GM19351 (cell line): ENCODE data around the gene BCL2L2.

Experiments used
- ATAC-seq: cut with Tn5 transposase; IDR thresholded peaks from one replicate; pipeline ENCODE4 v1.9.1; 2021; ENCODE audit warnings: mild to moderate bottlenecking, moderate library complexity; ENCODE audit not compliant: unreplicated experiment

Gene BCL2L2

DNA sequence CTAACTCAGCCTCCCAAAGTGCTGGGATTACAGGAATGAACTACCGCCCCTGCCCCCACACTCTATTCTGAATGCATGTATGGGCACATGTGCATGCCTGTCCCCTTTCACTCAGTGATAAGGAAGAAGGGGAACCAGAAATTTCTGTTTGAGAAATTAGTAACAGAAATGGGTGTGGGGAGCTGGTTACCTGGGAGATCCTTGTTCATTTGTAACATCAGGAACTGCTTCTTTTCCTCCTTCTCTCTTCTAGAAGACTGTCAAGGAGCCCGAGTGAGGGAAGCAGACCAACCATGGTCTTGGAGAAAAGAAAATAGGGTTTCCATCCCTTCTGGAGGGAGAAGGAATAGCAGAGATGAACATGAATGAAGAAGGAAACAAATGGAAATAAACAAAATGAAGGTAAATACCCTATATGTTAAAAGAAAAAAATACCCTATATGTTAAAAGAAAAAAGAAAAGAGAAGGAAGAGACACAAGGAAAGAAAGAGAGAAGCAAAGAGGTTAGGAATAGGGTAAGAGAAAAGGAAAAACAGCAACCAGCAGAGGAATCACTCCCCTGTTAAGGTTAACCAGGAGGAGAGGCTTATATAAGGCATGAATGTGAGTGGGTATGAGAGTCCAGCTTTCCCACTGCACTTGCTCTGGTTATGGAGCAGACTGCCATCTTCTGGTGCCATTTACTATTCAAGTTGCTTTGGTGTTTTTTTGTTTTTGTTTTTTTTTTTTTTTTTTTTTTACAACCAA lies 7.2 kb upstream of the BCL2L2 start:
- ATAC-seq = no peak

DNA sequence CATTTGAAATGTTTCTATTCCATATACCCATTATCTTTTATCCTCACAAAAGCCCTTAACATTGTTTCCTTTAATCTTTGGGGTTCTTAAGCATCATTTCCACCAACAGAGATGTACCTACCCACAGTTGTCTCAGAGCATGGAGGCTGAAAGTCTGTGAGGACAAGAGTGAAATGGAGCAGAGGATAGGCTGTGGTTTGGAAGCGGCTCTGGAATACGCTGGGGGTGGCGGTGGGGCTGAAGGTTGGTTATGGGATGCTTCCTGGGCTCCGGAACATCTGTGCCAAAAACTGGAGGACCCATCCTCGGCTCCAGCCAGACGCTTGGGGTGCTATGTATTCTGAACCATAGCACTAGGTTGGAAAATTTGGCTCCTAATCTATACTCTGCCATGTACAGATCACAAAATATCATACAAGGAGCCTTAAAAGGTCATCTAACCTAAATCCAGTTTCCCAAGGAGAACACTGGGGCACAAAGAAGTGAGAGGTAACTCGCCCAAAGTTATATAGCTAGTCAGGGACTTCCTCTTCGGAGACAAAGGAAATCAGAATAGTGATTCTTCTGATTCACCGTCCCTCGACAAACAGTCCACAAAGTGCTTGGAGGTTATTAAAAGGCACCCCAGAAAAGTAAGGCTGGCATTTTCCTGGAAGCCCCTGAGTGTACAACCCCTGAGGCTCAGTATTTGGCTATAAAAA lies 6.5 kb upstream of the BCL2L2 start:
- no peak for ATAC-seq

DNA sequence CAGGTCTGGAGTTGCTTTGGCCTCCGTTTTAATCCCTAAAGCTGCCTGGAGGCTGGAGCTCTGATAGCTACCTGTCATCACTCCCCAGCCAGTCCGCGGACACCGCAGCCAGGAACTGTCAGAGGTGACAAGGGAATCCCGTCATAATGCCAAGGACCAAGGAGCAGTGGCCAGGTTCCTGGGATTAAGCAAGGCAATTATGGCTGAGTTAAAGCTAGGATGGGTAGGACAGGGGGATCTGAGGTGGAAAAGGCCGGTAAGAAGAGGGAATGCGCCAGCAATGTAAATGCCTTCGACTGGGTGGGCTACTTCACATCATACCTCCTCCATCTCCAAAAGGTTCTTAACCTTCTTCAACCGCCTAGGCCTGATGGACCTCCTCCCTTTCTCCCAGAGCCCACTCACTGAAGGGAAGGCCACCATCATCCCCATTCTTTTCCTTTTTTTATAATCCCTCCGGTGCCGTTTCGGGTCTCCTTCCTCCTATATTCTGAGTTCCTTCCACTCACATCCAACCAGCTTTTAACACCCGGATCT lies 5.9 kb upstream of the BCL2L2 start:
- ATAC-seq = no peak

DNA sequence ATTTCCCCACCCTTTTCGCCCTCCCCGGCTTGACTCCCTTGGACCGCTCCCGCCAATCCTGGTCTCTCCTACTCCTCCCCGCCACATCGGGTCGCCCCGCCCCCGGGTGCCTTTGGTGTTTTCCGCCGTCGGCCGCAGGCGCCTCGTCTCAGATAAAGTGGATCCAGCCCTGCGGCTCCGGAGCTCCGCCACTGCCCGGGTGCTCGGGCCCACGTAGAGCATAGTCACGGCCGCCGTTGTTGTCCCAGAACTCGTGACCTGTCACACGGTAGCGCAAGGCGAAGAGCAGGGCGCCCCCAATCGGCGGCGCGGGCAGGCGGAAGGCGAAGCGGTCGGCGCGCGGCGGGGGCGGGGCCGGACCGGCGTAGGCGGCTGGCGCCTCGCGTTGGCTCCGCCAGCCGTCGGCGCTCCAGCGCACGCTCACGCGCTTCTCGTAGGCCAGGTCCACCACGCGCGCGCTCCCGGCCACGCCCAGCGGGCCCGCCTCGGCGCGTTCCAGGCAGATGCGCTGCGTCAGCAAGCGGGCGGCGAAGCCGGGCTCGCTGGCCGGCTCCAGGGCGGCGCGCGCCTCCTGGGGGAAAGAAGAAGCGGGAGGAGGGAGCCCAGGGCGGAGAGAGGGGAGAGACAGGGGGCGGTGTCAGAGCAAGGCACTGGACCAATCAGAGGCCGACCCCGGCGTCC lies 5.2 kb upstream of the BCL2L2 start:
- ATAC-seq = peak; percentile 74

DNA sequence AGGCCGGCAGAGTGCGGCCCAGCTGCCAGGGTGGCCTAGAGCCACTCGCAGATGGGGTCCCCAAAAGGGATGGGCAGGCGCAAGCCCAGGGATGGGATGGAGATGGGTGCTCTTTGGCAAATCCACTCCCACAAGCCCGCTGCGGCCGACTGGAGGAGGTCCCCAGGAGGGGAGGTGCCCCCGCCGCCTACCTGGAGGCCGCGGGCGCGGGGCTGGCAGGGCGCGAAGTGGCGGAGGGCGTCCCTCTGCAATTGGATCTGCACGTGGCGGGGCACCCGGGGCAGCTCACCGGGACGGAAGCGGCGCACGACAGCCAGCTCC lies 4.7 kb upstream of the BCL2L2 start:
- ATAC-seq = peak; percentile 9

DNA sequence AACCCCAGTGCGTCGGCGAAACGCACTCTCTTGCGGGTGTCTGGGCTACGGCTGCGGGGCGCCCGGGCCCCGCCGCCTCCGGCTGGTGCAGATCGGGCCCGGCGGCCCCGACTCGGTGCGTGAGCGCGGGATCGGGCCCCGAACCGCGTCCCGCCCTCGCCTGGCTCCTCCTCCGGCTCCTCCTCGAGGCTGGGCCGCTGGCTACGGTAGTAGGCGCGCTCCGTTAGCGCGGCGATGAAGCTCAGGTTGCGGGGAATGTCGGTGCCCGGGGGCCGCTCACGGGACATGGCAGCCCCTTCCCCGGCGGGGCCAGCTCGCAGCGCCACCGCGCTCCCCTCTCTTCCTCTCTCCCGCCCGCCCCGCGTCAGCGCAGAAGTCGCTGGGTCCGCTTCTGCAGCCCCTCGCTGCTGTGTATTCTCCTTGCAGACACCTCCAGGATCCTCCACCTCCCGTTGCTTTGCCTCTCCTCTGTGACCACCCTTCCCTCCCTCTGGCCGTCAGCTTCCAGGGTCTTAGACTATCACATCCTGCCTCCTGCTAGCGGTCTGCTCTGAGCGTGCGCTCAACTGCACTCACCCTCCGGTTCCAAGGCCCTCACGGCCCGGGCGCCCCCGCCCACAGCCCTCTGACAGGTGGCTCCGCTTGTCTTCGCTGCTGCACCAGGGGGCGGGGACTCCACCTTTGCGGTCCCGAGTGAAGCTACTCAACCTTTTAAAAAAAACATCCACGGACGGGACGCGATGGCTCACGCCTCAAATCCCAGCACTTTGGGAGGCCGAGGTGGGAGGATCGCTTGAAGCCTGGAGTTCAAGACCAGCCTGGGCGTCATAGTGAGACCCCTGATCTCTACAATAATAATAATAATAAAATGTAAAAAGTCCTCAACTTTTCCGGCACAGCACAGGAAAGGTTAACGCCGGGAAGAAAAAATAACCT lies 4.1 kb upstream of the BCL2L2 start, which contains the start of gene PPP1R3E:
Gene PPP1R3E, minus strand, starts transcription at position 570 of the 936 bp plus-strand sequence. Its CDS starts 283 bp downstream, at position 287.
- ATAC-seq = peak; percentile 40

DNA sequence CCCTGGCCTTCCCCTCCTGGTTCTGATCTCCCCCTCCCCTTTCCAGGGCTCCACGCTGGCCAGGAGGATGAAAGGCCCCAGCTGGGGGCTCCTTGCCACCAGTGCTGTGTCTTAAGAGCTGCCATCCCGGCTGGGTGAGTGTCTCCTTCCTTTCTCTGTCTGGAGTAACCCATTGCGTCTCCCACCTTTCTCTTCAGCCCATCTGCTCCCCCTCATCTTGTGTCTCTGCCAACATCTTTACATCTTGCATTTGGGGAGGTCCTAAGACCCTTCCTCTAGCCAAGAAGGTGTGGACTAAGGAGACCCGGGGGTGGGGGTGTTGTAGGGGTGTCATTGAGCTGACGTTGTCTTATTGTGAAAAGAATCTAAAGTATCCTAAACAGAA lies 505 bp downstream of the BCL2L2 start:
- no peak for ATAC-seq

DNA sequence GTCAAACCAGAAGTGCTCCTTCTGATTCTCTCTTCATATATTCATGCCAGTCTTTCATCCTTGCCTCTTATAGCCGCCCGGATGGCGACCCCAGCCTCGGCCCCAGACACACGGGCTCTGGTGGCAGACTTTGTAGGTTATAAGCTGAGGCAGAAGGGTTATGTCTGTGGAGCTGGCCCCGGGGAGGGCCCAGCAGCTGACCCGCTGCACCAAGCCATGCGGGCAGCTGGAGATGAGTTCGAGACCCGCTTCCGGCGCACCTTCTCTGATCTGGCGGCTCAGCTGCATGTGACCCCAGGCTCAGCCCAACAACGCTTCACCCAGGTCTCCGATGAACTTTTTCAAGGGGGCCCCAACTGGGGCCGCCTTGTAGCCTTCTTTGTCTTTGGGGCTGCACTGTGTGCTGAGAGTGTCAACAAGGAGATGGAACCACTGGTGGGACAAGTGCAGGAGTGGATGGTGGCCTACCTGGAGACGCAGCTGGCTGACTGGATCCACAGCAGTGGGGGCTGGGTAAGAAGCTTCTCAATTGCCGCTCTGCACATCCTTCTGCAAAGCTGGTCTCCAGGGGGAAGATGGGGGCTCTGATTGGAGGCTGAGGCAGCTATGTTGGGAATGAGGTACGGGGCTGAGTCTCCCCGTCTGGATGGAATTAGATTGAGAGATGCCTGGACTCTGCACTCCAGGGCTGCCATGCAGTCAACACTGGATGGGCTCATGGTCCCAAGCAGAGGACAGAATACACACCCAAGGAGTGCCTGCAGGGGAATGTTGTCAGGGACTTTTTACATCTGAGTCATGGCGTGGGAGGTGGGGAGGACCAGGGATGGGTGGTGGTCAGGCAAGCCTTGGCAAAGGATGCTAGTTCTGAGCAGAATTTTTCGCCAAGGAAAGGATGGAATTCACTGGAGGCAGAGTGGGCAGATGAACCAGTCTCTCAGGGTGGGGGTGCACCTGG lies 1.3 kb downstream of the BCL2L2 start:
- no peak for ATAC-seq

DNA sequence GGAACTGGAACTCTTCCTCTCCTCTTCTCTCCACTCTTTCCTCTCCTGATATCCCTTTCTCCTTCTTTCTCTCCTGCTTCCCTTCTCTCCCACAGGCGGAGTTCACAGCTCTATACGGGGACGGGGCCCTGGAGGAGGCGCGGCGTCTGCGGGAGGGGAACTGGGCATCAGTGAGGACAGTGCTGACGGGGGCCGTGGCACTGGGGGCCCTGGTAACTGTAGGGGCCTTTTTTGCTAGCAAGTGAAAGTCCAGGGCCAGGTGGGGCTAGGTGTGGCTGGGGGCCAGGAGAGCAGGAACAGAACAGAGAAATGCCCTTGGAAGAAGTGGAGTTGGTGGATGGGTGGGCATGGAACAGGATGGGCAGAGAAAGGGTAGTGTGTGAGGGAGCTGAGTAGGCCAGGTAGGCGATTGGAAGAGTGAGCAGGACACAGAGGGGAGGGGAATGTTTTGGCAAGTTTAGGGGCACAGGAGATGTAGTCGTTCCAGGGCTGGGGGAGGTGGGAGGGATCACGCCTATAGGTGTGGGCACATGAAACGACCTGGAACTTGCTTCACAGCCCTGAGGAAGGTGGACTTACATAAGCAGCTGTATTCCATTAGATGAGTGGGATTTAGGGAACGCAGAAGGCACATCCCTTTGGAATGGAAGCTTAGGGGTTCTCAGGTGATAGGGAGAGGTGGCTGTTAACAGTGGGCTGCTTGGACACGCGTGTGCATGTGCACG lies 2.2 kb downstream of the BCL2L2 start:
- no peak for ATAC-seq

DNA sequence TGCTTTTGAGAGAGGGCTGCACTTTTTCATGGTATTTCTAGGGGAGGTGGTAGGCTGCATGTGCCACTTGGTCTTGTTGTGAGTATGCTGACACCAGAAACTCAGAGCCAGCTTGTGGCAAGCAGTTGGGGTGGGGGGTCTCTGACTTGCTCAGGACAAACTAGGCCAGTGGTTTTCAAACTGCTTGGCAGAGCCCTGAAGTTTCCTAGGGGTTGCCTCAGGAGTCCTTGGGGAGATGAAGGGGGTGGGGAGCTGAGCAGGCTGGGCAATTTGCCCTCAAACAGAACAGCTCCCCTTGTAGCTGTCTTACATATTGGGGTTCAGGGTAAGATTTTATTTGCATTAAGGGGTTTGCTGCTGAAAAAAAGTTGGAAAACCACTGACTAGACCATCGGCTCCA lies 3.9 kb downstream of the BCL2L2 start:
- no peak for ATAC-seq

DNA sequence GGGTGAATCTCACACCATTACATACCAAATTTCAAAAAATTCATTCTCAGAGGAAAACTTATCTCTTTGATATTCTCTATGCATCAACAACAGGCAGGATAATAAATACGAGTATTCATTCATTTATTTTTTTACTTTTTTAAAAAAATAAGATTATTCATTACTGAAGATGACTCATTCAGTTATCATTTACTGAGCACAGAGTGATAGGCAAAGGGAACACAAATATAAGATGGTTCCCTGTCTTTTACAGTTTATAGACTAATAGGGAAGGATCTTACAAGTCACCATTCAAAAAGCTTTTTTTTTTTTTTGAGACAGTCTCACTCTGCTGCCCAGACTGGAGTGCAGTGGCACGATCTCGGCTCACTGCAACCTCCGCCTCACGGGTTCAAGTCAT lies 9.7 kb downstream of the BCL2L2 start:
- no peak for ATAC-seq

DNA sequence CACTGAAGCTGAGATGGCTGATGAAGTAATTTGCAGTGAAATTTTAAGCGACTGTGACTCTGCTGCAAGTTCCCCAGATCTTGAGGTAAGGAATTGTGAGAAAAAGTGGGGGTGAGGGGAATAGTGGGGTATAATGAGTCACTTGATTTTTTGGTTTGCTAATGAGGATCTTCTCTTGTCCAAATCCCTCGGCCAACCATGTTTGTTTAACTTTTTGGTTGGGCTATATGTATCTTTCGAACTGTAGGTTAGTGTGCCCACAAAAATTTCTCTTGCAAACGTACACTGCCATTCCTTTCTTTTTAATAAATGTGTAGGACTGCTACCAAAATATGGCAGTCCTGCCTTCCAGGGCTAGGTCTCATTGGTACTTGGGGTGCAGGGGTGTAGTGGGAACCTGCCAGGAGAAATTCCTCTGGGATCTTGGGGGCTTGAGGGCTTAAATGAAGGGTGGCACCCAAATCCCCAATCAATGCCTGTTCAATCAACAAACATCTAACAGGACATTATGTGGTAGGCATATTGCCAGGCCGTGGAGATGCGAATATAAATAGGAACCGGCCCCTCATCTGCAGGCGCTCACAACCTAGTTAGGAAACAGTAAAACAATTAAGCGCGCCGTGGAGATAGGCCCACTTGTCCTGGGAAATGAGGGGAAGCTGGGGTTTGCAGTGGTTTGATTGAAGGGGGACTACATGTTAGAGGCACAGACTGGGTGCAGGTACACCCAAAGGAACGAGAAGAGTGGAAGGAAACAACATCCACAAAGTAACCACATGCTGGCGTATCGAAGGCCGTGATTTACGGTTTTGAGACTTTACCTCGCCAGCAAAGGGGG lies 13.3 kb downstream of the BCL2L2 start:
- no peak for ATAC-seq

DNA sequence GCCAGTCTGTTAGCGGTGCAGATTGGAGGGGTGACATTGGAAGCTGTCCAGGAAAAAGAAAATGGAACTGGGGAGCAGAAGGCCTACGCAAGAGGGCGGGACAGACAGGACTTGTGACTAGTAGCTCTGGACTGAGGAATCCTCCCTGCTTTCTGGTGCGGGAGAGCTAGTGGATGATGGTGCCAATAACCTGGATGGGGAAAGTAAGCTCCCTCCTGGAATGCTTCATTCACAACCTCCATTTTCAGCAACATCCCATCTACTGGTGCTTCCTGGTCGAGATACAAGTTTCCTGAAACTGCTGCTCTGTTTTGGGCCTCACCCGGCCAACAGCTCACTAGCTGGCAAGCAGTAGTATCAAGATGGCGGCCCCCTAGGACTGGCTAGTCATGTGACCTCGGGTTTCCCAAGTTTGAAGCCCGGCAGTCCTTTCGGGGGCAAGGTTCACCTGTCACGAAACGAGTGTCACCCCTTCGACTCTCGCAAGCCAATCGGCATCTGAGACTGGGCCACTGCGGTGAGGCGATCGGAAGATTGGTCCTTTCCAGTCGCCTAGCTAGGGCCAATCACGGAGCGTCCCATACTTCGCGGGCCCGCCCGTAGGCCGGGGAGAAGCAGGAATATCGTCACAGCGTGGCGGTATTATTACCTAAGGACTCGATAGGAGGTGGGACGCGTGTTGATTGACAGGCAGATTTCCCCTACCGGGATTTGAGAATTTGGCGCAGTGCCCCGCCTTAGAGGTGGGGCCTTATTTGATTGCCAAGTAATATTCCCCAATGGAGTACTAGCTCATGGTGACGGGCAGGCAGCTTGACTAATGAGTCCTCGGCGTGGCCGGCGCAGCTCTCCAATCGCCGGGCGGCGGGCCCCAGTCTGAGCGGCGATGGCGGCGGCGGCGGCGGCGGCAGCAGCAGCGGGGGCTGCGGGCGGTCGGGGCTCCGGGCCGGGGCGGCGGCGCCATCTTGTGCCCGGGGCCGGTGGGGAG lies 14.2 kb downstream of the BCL2L2 start, which contains the start of gene PABPN1:
Gene PABPN1, plus strand, starts transcription at position 874 of the 988 bp plus-strand sequence. Its CDS starts 13 bp downstream, at position 887.
- peak; percentile 86 for ATAC-seq

DNA sequence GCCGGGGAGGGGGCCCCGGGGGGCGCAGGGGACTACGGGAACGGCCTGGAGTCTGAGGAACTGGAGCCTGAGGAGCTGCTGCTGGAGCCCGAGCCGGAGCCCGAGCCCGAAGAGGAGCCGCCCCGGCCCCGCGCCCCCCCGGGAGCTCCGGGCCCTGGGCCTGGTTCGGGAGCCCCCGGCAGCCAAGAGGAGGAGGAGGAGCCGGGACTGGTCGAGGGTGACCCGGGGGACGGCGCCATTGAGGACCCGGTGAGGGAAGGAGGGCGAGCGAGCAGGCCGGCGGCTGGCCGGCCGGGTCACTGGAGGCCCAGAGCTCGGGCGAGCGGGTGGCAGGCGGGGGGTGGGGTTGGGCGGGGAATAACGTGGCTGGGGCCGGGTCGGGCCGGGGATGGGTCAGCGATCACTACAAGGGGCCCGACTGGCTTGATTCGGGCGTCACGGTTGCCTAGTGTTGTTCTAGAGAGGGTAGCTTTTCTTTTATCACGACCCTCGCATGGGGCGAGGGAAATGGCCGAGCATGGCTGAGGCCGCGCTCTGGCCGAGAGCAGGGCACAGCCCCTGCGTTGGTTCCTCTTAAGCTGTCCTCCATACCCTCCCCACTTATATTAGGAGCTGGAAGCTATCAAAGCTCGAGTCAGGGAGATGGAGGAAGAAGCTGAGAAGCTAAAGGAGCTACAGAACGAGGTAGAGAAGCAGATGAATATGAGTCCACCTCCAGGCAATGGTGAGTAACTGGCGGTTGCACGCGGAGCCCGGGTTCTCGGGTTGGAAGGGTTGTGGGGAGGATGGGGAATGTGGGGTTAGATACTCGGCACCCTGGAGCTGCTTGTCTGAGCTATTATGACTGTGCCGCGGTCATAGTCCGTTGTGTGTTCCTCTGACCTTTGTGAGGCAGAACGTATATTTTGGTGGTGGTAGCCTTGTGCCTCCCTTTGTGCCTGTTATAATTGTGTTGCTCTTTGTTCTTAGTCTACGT lies 15.2 kb downstream of the BCL2L2 start:
- peak; percentile 2 for ATAC-seq
